HG03066 (cell line): ENCODE data around the gene CBFA2T3.

Source experiments
- ATAC-seq: cut with Tn5 transposase; IDR thresholded peaks from one replicate; pipeline ENCODE4 v1.9.1; 2021; ENCODE audit warnings: low read depth; ENCODE audit not compliant: unreplicated experiment

Gene CBFA2T3

DNA sequence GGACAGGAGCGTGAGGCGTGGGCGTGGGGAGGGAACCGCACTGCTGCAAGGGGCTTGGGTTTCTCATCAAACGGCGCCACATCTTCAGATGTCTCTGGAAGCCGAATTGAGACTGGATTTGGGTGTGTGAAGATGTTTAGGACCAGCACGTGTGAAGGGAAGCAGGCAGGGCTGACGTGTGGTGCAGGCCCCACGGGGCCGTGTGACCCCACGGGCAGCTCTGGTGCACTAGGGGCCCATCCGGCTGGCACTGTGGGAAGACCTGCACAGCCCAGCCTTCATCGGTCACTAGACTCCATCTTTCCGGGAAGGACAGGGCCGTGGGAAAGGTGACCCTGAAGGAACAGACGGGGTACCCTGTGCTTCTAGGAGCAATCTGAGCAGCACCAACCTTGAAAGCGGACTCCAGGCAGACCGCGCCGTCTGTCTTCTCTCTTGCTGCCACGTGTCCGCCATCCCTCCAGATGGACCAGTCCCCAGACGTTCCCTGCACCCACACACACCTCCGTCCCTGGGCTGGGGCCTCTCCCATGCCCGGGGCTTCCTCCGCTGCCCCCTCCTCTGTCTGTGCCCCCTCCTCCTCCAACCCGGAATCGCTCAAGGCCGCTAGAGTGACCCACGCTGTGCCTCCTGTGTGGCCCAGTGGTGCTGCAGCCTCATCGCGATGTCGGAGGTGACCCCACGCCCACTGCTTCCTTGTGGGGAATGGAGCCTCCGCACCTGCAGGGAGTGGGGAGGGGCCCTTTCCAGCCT, 23.4 kb upstream of the CBFA2T3 start:
- no peak for ATAC-seq

DNA sequence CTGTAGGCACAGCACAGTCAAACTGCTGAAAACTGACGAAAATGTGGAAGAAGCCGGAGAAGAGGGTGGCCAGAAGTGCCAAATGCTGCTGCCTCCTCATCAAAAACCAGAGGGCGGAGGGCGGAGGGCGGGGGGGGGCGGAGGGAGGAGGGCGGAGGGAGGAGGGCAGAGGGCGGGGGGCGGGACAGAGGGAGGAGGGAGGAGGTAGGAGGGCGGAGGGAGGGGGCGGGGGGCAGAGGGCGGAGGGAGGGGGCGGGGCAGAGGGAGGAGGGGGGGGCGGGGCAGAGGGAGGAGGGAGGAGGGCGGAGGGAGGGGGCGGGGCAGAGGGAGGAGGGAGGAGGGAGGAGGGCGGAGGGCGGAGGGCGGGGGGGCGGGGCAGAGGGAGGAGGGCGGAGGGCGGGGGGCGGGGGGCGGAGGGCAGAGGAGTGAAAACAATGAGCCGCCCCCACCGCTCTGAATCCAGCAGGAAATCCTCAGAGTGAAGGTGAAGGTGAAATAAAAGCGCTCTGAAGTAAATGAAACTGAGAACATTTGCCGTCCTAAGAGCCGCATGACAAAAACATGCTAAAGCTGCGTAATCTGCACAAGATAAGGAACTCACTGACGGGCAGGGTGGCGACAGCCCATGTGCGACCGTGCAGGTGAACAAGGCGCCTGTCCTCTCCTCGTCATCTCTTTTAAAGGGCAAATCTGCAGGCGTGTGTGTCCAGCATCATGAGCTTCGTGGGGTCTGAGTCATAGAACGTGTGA, 22.6 kb upstream of the CBFA2T3 start:
- ATAC-seq: no peak

GRCh38 chr16:88995746-88996535, 18.9 kb upstream of the CBFA2T3 start:
- no peak for ATAC-seq

- ATAC-seq: no peak
Observed at GRCh38 chr16:88995194-88995593, 18.2 kb upstream of the CBFA2T3 start.

DNA sequence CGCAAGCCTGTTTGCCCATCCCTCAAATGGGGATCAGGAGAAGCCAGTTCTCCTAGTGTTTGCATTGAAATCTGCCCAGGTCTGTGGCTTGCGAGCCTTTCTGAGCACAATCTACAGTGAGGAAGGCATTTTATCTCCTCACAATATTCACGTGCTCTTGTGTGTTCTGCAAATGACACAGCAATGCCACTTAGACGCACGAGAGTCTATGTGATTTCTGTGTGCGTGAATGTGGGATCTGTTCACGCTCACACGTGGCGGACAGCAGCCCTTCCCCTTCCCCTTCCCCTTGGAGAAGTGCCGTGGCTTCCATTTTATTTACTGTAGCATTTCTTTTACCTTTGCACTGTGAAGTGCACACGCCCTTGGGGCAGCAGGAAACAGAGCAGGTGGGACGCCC, 17.7 kb upstream of the CBFA2T3 start:
- ATAC-seq: no peak

GRCh38 chr16:88993946-88994600, 17.1 kb upstream of the CBFA2T3 start:
- no peak for ATAC-seq

GRCh38 chr16:88993166-88993761, 16.3 kb upstream of the CBFA2T3 start:
- ATAC-seq: no peak

DNA sequence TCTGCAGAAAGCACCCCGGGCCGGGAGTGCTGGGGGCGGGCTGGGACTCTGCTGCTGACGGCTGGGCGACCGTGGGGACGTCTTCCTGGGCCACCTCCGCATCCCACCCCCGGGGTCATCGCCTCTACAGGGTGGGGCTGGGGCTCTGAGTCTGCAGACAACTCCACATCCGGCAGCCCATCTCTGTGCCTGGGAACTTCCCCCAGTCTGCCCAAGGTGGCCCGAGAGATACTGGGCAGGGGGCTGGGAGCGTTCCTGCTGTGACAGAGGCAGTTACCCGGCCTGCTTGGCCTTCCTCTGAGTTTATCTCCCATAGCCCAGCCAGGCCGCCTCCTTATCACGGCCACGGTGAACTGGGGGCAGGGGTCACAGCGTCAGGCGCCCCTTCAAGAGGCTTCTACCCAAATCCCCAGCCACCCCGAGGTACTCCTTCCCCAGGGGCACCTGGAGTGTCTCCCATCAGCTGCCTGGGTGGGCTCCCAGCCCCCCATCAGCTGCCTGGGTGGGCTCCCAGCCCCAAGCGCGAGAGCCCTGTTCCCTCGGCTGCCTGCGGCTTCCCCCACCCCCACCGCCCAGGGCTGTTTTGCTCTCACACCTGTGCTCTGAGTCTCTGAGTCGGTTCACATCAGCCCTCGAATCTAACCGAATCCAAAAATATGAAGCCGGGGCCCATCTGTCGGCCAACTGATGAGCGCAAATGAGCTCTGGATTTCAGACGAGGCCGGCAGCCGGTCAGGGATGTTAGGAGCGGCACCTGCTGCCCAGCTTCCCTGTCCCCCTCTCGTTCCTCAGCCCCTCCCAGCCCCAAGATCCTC, 15.6 kb upstream of the CBFA2T3 start:
- no peak for ATAC-seq

- no peak for ATAC-seq
Observed at GRCh38 chr16:88991813-88992350, 14.9 kb upstream of the CBFA2T3 start.

- ATAC-seq: no peak
Observed at GRCh38 chr16:88989852-88990547, 13.0 kb upstream of the CBFA2T3 start.

GRCh38 chr16:88988980-88989811, 12.2 kb upstream of the CBFA2T3 start:
- ATAC-seq: no peak

DNA sequence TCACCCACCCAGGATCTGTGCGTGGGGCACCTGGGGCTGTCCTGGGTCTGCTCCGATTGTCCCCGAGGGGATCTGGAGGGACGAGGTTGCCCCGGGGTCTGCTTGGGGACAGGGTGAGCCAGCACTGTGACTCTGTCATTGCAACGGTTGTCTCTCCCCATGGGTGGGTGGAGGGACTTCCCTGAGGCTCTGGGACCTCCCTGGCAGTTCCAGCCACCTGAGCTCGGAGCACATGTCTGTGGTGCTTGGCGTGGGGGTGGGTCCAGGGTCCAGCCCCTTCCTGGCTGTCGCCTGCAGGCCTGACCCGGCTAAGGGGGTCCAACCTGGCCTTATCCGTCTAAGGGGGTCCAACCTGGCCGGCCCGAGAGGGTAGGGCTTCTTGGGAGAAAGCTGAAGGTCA, 8.5 kb upstream of the CBFA2T3 start:
- no peak for ATAC-seq

- no peak for ATAC-seq
Observed at GRCh38 chr16:88983771-88984687, 7.0 kb upstream of the CBFA2T3 start.

DNA sequence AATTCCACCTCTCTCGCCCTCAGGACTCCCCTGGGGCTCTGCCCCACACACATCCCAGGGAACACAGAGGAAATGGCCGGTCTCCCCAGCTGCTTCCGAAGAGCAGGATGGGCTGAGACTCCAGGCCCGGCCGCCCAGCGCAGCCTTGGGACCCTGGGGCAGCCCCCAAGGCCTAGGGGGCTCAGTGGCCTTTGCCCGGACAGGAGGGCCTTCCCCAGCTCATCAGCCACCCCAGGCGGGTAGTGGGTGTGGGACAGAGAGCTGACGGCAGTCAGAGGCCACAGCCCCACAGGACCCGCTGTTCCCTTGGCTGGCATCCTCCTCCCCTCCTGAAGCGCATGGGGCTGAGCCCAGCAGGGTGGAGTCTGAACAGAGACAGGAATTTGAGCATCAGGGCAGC, 6.2 kb upstream of the CBFA2T3 start:
- no peak for ATAC-seq

DNA sequence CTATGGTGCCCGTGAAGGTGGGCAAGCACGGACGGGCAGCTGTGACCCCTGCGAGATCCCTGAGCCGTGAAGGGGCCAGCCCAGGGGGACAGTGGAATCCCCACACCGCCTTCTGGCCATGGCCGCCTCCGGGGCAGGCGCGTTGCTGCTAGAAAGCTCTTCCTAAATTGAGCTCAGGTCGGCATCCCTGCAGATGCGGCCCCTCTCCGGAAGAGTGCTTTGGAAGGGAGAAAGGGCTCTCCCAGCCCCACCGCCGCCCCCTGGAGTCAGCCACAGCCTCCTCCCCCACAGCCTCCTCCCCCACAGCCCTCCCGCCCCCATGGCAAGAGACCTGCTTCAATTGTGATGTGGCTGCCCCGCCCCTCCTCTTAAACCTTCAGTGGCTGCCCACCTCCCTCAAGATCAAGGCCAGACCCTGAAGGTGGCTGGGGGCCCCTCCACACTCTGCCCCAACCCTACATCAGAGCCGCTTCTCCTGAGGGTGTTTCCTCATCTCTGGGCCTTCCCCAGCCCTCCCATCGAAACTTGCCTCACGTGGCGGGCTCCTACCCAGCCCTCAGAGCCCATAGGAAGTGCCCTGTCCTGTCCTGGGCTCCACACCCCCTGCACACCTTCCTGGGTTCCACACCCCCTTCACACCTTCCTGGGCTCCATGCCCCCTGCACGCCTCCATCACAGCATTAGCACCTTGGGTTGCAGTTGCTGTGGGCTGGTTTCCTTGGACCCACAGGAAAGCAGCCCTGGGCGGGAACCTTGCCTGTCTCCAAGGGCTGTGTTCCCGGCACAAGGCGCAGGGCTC, 5.5 kb upstream of the CBFA2T3 start:
- no peak for ATAC-seq
